Stimulated activated CD8-positive, alpha-beta memory T cell treated with anti-CD3 and anti-CD28 coated beads, Interleukin-15, amount 100 ng/mL, for 48 hours (primary cell): ENCODE measurements around the gene ZNF441.
A peak's percentile ranks its signal among the peaks of the same experiment; 100 is the strongest.
"Not testable (repeated sequence)": the region's sequence is repeated elsewhere in the genome, so short reads cannot be mapped to it uniquely, and the experiment has no call there.

Experiments used
- DNase-seq, 2 donors: peaks; one replicate each; pipeline ENCODE4 v3.0.0-alpha.2; 2020; ENCODE audit warnings: low read depth in 2 of 2

The ZNF441 gene

DNA sequence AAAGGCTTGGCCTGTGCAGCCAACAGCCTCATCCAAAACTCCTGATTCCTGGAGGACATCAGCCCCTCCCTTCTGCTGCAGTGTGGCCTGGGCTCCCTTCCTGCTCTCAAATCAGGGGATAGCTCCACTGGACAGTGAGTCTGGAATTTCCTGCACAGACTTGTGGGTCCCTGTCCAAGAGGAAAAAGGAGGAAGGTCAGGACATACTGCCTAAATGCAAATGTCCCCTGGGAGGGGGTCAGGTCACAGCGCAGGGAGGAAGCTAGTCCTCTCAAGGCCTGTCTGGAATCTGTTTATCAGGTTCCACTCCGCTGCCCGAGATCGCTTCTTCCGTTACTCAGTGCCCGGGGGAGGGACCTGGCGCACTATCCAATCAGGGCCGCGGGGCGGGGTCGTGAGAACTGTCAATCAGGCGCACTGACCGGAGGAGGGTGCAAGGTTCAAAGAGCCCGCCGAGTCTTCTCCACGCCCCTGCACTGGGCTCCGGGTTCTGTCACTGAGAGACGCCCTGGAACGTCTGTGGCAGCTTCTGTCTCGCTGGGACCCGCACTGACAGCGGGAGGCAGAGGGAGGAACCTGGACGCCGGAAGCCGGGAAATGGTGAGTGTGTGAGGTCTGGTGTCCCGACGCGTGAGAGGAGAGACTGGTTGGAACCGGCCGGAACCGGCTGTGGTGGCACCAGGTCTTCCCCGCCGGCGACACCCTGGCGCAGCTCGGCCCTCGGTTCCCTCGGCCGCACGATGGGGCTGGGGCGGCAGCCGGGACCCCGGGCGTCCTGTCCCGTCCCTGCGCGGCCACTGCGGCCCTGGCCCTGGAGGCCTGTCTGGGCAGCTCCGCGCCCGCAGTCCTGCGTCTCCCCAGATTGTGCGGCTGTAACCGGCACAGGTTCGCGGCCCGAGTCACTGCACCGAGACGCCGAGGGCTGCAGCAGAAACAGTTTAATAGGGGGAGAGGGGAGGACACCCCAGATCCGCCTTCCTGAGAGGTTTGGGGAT lies at the start of gene ZNF441:
ZNF441 (plus strand) TSS at position 404 of the 995 bp plus-strand sequence; CDS start at position 598, 194 bp downstream.
- peak; percentile 87 to 89 for DNase-seq

DNA sequence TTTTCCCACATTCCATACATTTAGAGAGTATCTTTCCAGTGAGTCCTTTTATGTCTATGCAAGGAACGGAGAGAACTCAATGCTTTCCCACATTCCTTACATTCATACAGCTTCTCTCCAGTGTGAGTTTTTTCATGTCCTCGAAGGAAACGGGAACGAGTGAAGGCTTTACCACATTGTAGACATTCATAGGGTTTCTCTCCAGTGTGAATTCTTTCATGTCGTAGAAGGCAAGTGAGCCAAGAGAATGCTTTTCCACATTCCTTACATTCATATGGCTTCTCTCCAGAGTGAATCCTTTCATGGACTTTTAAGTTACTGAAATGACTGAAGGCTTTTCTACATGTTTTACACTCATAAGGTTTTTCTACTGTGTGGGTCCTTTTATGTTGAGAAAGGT lies 45.1 kb upstream of the ZNF441 start:
- no peak for DNase-seq

GRCh38 chr19:11722414-11722813 lies 44.4 kb upstream of the ZNF441 start:
- no peak for DNase-seq

GRCh38 chr19:11729586-11729985 lies 37.2 kb upstream of the ZNF441 start:
- DNase-seq: no peak

- no peak for DNase-seq
These were observed 31.4 kb upstream of the ZNF441 start for GRCh38 chr19:11735375-11735774.

- peak in 1 of 2 donors; percentile 1 for DNase-seq
These were observed 30.1 kb upstream of the ZNF441 start for GRCh38 chr19:11736696-11737095.

DNA sequence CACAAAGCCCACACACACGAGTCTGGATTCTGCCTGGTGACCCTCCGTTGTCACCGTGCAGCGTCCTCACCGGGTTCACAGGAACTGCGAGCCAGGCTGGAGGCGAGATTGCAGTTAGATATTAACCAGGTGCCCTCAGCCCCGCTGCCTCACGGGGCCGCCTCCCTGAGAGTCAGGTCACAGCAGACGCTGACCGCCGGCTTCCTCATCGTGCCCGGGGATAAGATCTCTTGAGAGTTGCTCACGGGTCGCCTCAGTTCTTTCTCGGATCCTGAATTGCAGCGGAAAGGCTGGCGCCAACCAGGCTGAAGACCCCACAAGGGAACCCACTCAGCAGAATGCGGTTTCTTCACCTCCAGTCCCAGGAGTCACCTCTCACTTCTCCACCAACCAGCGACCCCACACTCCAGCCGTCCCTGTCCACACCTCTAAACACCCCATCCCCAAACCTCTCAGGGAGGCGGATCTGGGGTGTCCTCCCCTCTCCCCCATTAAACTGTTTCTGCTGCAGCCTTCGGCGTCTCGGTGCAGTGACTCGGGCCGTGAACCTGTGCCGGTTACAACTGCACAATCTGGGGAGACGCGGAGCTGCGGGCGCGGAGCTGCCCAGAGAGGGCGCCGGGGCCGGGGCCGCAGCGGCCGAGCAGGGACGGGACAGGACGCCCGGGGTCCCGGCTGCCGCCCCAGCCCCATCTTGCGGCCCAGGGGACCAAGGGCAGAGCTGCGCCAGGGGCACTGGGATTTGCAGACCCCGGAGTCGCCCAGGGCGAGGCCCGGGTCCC lies 28.6 kb upstream of the ZNF441 start:
- DNase-seq: peak; percentile 16 to 20

- DNase-seq: peak; percentile 91 to 95
These were observed 27.8 kb upstream of the ZNF441 start, which contains the start of gene ZNF823 for GRCh38 chr19:11738746-11739620. TSS of gene ZNF823 (minus strand) at chr19:11738946. CDS start at chr19:11738819, 127 bp downstream.

DNA sequence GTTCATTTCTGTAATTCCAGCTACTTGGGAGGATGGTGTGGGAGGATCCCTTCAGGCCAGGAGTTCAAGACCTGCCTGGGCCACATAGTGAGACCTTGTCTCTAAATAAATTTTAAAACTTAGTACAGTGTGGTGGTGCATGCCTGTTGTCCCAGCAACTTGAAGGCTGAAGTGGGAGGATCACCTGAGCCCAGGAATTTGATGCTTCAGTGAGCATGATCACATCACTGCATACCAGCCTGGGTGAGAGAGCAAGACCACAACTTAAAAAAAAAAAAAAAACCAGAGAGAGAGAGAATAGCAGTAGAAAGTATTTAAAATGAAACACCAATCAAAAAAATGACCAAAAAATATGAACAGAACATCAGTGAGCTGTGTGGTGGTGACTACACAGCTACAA lies 20.9 kb upstream of the ZNF441 start:
- DNase-seq: no peak

DNA sequence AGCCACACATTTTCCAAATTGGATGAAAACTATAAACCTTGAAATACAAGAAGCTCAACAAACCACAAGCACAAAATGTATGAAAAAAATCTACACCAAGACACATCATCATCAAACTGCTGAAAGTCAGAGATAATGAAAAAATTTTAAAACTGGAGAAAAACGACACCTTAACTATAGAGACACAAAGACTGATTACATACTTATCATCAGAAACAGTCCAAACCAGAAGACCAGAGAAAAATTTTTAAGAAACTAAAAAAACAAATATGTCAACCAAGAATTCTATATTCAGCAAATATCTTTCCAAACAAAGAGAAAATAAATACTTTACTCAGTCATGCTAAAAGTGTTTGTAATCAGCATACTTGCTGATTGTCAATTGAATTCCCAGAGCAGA lies 19.5 kb upstream of the ZNF441 start:
- no peak for DNase-seq

GRCh38 chr19:11749751-11750150 lies 17.0 kb upstream of the ZNF441 start:
- DNase-seq: no peak

DNA sequence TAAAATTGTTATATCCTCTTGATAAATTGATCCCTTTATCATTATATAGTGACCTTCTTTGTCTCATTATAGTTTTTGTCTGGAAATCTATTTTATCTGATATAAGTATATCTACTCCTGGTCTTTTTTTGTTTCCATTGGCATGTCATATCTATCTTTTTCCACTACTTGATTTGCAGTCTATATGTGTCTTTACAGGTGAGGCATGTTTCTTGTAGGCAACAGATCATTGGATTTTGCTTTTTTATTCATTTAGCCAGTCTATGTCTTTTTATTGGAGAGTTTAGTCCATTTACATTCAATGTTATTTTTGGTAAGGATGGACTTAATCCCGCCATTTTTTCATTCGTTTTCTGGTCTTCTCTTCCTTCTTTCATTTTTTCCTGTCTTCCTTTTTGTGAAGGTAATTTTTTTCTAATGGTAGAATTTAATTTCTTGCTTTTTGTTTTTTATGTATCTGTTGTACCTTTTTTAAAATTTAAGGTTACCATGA lies 14.5 kb upstream of the ZNF441 start:
- no peak for DNase-seq

- DNase-seq: no peak
These were observed 12.1 kb upstream of the ZNF441 start for GRCh38 chr19:11754663-11755062.

DNA sequence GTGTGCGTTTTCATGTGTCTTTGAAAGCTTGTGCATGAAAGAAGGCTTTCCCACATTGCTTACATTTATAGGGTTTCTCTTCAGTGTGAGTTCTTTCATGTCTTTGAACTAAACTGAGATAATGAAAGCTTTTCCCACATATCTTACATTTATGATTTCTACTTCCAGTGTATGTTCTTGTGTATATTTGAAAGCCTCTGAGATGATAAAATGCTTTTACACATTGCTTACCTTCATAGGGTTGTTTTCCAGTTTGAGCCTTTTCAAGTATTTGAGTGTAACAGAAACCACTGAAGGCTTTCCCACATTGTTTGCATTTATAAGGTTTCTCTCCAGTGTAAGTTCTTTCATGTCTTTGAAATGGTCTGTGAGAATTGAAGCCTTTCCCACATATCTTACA lies 9.8 kb upstream of the ZNF441 start:
- no peak for DNase-seq

- no peak for DNase-seq
These were observed 7.0 kb upstream of the ZNF441 start for GRCh38 chr19:11759805-11760204.

GRCh38 chr19:11763117-11763516 lies 3.7 kb upstream of the ZNF441 start:
- no peak for DNase-seq

DNA sequence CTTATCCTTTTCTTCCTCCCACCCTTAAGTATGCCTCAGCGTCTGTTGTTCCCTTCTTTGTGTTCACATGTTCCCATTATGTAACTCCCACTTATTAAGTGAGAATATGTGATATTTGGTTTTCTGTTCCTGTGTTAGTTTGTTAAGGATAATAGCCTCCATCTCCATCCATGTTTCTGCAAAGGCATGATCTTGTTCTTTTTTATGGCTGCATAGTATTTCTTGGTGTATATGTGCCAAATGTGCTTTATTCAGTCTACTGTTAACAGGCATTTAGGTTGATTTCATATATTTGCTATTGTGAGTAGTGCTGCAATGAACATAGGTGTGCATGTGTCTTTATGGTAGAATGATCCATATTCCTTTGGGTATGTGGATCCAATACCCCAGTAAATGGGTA lies 3.2 kb upstream of the ZNF441 start:
- no peak for DNase-seq

DNA sequence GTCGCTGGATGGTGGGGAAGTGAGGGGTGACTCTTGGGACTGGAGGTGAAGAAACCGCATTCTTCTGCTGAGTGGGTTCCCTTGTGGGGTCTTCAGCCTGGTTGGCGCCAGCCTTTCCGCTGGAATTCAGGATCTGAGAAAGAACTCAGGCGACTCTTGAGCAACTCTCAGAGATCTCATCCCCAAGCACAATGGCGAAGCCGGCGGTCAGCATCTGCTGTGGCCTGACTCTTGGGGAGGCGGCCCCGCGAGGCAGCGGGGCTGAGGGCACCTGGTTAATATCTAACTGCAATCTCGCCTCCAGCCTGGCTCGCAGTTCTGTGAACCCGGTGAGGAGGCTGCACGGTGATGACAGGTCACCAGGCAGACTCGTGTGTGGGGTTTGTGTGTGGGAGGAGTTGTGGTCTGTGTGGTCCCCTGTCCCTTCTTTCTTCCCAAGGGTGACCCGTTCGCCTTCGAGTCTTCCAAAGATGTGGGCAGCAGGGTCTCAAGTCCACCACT lies 883 bp downstream of the ZNF441 start:
- no peak for DNase-seq

- no peak for DNase-seq
These were observed 3.2 kb downstream of the ZNF441 start for GRCh38 chr19:11769995-11770394.

DNA sequence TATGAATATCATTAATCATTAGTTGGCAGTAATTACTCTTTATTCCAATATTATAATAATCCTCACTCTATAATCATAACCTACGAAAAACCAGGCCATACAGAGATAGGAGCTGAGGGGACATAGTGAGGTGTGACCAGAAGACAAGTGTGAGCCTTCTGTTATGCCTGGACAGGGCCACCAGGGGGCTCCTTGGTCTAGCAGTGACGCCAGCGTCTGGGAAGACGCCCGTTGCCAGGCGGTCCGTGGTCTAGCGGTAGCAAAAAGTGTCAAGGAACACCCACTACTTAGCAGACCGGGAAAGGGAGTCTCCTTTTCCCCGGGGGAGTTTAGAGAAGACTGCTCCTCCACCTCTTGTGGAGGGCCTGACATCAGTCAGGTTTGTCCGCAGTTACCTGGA lies 4.7 kb downstream of the ZNF441 start:
- DNase-seq: not testable (repeated sequence)

DNA sequence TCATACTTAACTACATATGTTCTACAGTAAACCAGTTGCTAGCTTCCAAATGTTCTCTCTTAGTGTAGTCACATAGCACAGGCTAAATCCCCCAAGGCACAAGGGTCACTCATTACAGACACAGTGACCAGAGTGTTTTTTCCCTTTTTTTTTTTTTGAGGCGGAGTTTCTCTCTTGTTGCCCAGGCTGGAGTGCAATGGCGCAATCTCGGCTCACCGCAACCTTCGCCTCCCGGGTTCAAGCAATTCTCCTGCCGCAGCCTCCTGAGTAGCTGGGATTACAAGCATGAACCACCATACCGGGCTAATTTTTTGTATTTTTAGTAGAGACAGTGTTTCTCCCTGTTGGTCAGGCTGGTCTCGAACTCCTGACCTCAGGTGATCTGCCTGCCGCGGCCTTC lies 9.9 kb downstream of the ZNF441 start:
- DNase-seq: not testable (repeated sequence)
